Measurements from ENCODE around the gene OR52W1.
A peak's percentile ranks its signal among the peaks of the same experiment; 100 is the strongest.

OR52W1 gene

DNA sequence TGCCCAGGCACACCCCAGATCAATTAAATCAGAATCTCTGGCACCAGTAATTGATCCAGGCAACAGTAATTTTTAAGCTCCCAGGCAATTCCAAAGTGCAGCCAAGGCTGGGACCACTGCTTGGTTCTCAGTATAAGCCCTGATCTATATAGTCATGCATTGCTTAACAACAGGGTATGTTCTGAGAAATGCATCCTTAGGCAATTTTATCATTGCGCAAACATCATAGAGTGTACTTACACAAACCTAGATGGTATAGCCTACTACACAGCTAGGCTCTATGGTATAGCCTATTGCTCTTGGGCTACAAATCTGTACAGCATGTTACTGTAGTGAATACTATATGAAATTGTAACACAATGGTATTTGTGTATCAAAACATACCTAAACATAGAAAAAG, 5.7 kb downstream of the OR52W1 start:
- Mint-ChIP-seq H3K9me3 (no peaks in the 10 kb centered on the region), H3K4me1 (peaks cover 20% of the 10 kb centered on the region), H3K27ac (no peak overlapping the region), H3K27me3 (no peaks in the 10 kb centered on the region), H3K36me3 (peaks cover 5% of the 10 kb centered on the region), H3K4me3 (no peak overlapping the region)
- CTCF ChIA-PET, result no interaction called here
- DNase-seq, result no peak

- peaks cover 5% of the 10 kb centered on the region for H3K36me3 Mint-ChIP-seq
- H3K27ac Mint-ChIP-seq, result no peak within 1 kb of the TSS
- H3K27me3 Mint-ChIP-seq, result no peaks in the 10 kb centered on the region
- DNase-seq, result no peak
- CTCF ChIA-PET, result interaction anchor here (1.4 kb wide), 1 partner anchor 9 kb away, joined by 4 read pairs; no protein-coding TSS in a partner anchor
- H3K4me1 Mint-ChIP-seq, result peaks cover 20% of the 10 kb centered on the region
- H3K4me3 Mint-ChIP-seq, result no peak within 1 kb of the TSS
- no peaks in the 10 kb centered on the region for H3K9me3 Mint-ChIP-seq
Observed at GRCh38 chr11:6205366-6205765, 6.3 kb downstream of the OR52W1 start, which contains the start of gene C11orf42. C11orf42 (plus strand) TSS chr11:6205557; CDS start chr11:6205616, 59 bp downstream.

GRCh38 chr11:6206456-6207180, 7.6 kb downstream of the OR52W1 start:
- CTCF ChIA-PET, result interaction anchor here (1.4 kb wide), 1 partner anchor 11 kb away, joined by 4 read pairs; no protein-coding TSS in a partner anchor
- H3K27ac Mint-ChIP-seq, result no peak overlapping the region

DNA sequence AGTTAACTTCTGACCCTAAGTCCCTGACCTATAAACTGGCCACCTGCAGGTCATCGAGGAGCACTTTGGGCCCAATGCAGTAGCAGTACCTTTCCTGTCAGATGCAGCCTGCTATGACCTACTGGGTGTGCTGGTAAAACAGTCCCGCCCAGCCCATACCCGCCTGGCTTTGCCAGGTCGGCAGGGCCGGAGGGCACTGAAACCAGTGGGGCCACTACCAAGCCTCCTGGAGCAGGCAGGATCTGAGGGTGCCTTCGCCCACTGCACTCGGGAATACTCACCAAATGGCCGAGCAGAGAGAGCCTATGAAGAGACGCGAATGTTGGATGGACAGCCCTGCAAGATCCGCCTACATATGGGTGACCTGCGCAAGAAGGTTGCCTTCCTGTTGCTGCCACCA, 10.8 kb downstream of the OR52W1 start:
- Mint-ChIP-seq H3K9me3 (no peaks in the 10 kb centered on the region), H3K4me3 (no peak overlapping the region), H3K36me3 (peaks cover 3% of the 10 kb centered on the region), H3K4me1 (no peaks in the 10 kb centered on the region), H3K27ac (no peak overlapping the region), H3K27me3 (no peaks in the 10 kb centered on the region)
- CTCF ChIA-PET, result no interaction called here
- DNase-seq, result no peak

More at GRCh38 chr11:6206456-6207180, 7.6 kb downstream of the OR52W1 start:
- DNase-seq, result no peak
- Mint-ChIP-seq H3K27me3 (no peaks in the 10 kb centered on the region), H3K4me1 (peaks cover 17% of the 10 kb centered on the region), H3K36me3 (peaks cover 5% of the 10 kb centered on the region), H3K9me3 (no peaks in the 10 kb centered on the region), H3K4me3 (no peak overlapping the region)

DNA sequence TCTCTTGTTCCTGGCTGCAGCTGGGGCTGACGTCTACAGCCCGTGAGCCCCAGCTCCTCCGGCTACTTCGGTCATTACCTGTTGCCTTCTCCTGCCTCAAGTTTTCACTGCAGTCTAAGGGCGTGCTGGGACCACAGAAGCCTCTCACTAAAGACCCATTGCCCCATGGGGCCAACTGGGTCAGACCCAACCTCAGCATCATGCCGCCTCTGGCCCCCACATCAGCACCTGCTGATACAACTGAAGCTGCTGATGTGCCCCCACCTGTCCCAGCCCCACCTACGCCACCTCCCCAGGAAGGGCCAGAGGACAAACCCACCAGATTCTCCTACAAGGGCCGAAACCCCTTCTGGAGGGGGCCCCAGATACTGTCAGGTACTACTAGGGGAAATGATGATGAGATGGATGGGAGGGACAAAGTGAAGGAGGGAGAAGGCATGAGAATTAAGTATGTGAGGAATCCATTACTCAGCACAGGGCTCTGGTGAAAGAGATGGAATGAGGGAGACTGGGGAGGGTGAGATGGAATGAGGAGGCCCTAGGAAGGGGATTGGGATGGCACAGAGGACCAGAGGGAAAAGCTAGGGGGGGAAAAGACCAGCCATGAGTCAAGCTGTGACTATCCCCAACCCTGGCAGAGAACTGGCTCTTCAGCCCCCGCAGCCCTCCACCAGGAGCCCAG, 11.4 kb downstream of the OR52W1 start:
- Mint-ChIP-seq H3K27ac (no peak overlapping the region), H3K4me3 (no peak overlapping the region), H3K27me3 (no peaks in the 10 kb centered on the region), H3K4me1 (no peaks in the 10 kb centered on the region), H3K9me3 (no peaks in the 10 kb centered on the region), H3K36me3 (peaks cover 6% of the 10 kb centered on the region)
- DNase-seq, result no peak
- CTCF ChIA-PET, result no interaction called here

DNA sequence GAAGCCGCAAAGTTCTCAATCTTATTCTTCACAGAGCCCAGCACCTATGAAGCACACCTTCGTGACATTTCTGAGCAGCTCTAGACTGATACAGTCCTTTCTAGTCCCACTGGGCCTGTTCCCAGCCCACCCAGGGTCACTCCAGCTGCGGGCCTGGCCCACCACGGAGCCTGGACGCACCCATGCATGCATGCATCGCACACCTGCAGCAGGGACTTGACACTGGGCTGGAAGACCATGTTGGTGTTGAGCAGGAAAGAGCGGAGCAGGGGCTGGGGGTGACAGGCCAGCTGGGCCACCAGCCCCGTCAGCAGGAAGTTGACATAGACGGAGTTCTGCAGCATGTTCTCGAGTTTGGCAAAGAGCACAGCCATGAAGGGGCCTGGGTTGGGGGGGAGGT, 15.5 kb downstream of the OR52W1 start:
- H3K9me3 Mint-ChIP-seq, result no peaks in the 10 kb centered on the region
- DNase-seq, result no peak
- no peak overlapping the region for H3K4me3 Mint-ChIP-seq
- peaks cover 29% of the 10 kb centered on the region for H3K36me3 Mint-ChIP-seq
- H3K4me1 Mint-ChIP-seq, result peaks cover 5% of the 10 kb centered on the region
- CTCF ChIA-PET, result interaction anchor here (0.7 kb wide), 1 partner anchor 101 kb away, joined by 4 read pairs; no protein-coding TSS in a partner anchor
- H3K27ac Mint-ChIP-seq, result no peak overlapping the region
- H3K27me3 Mint-ChIP-seq, result no peaks in the 10 kb centered on the region

DNA sequence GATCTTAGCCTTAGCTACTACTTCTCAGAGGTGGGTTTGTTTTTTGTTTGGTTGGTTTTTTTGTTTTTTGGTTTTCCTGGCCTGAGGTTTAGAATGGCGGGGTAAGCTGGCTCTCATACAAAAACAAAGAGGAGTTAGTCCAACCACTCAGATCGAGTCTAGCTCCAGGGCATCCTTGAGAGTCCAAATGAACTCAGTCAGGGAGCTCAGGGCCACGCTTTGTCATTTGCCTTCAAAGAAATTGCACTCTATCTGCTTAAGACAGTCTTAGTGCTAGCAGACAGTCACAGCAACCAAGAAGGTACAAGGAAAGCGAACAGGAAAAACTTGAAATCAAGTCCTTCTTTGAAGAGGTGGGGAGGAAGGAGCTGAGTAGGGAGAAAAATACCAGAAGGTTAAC, 17.5 kb downstream of the OR52W1 start:
- no peak for DNase-seq
- no peaks in the 10 kb centered on the region for H3K9me3 Mint-ChIP-seq
- CTCF ChIA-PET, result interaction anchor here (1.1 kb wide), 1 partner anchor 8 kb away, joined by 3 read pairs; no protein-coding TSS in a partner anchor
- peaks cover 14% of the 10 kb centered on the region for H3K4me1 Mint-ChIP-seq
- no peaks in the 10 kb centered on the region for H3K27me3 Mint-ChIP-seq
- no peak overlapping the region for H3K4me3 Mint-ChIP-seq
- H3K27ac Mint-ChIP-seq, result peak overlapping the region; percentile 26
- peaks cover 35% of the 10 kb centered on the region for H3K36me3 Mint-ChIP-seq

DNA sequence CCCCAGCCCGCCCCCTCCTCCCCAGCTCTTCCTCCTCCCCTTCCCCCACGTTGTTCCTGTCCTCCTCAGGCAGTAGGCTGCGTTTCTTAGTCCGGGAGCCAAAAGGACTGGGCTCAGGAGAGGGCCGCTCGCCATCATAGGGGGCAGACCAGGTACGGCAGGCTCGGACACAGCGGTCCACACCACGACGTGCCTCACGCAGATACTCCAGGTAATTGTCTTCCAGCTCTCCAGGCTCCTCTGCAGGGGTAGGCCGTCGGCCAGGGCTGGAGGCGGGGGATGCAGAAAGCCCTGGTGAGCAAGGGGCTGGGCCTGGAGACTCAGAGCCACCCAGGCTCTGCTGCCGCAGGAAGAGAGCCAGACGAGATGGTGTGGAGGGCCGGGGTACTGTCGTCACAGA, 18.7 kb downstream of the OR52W1 start:
- Mint-ChIP-seq H3K27me3 (no peaks in the 10 kb centered on the region), H3K27ac (no peak overlapping the region), H3K4me3 (no peak overlapping the region), H3K4me1 (peaks cover 14% of the 10 kb centered on the region), H3K9me3 (no peaks in the 10 kb centered on the region), H3K36me3 (peaks cover 42% of the 10 kb centered on the region)
- no peak for DNase-seq
- CTCF ChIA-PET, result no interaction called here

DNA sequence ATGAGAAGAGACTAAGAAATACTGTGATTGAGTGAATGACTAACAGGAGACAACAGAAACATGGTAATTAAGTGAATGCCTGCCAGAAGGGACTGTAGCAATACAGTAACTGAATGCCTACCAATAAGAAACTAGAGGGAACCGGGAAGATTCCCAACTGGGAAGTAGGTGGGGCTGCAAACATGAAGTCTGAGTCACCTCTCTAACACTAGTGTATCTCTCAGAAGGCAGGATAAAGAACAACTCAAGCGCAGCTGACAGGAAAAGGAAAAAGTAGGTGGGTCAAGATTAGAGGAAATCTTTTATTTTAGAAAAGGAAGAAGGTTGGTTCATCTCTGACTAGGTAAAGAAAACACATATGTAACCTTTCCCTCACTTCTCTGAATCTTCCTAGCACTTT, 20.3 kb downstream of the OR52W1 start:
- H3K36me3 Mint-ChIP-seq, result peaks cover 44% of the 10 kb centered on the region
- H3K9me3 Mint-ChIP-seq, result no peaks in the 10 kb centered on the region
- no peak overlapping the region for H3K4me3 Mint-ChIP-seq
- DNase-seq, result no peak
- H3K27me3 Mint-ChIP-seq, result no peaks in the 10 kb centered on the region
- peak overlapping the region; percentile 49 for H3K27ac Mint-ChIP-seq
- CTCF ChIA-PET, result no interaction called here
- H3K4me1 Mint-ChIP-seq, result peaks cover 14% of the 10 kb centered on the region

DNA sequence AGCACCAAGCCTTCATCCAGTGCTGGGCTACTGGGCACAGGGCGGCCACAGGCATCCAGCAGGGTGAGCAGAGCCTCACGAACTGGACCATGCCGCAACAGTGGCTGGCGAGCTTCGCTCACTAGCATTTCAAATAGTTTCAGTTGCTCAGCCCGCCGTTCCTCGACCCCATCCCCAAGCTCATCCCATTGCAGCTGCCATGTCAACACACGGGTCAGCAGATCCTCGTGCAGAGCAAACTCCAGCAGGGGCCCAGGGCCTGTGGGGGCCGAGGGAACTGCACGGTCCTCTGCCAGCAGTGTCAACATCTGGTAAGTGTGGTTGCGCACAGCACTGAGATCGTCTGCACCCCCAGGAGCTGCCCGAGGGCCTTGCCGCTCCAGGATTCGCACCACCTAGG, 24.8 kb downstream of the OR52W1 start:
- DNase-seq, result no peak
- Mint-ChIP-seq H3K4me3 (no peak overlapping the region), H3K27me3 (no peaks in the 10 kb centered on the region), H3K27ac (no peak overlapping the region), H3K36me3 (peaks cover 22% of the 10 kb centered on the region), H3K4me1 (peaks cover 18% of the 10 kb centered on the region), H3K9me3 (no peaks in the 10 kb centered on the region)
- CTCF ChIA-PET, result interaction anchor here (0.6 to 1.3 kb wide), 2 partner anchors 13 to 207 kb away, joined by 3 read pairs; no protein-coding TSS in a partner anchor

DNA sequence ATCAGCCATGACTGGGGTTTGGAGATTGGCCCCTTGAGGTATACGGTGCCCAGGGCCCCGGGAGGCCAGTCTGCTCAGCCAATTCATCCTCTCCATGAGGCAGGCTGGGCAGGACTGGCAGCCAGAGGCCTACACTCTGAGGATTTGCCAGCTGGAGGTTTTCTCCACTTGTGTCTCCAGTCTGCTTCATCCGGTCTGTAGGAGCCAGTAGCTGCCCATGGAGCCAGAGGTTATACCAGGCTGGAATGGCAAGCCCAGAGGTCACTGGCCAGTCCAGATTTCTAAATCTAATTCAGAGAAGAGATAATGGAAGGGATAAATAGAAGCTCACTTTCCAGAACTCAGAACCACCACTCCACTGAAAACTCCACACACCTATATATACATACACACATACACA, 25.4 kb downstream of the OR52W1 start:
- Mint-ChIP-seq H3K9me3 (no peaks in the 10 kb centered on the region), H3K4me3 (no peak overlapping the region), H3K36me3 (peaks cover 19% of the 10 kb centered on the region), H3K27ac (no peak overlapping the region), H3K4me1 (peaks cover 18% of the 10 kb centered on the region), H3K27me3 (no peaks in the 10 kb centered on the region)
- CTCF ChIA-PET, result interaction anchor here (1.0 to 1.3 kb wide), 2 partner anchors 9 to 13 kb away, joined by 3 read pairs; no protein-coding TSS in a partner anchor
- DNase-seq, result no peak

GRCh38 chr11:6225024-6225423, 26.0 kb downstream of the OR52W1 start:
- H3K36me3 Mint-ChIP-seq, result peaks cover 22% of the 10 kb centered on the region
- no peak for DNase-seq
- peaks cover 18% of the 10 kb centered on the region for H3K4me1 Mint-ChIP-seq
- no peak overlapping the region for H3K4me3 Mint-ChIP-seq
- CTCF ChIA-PET, result interaction anchor here (0.6 to 1.0 kb wide), 2 partner anchors 9 to 319 kb away, joined by 3 read pairs; no protein-coding TSS in a partner anchor
- no peaks in the 10 kb centered on the region for H3K9me3 Mint-ChIP-seq
- no peak overlapping the region for H3K27ac Mint-ChIP-seq
- H3K27me3 Mint-ChIP-seq, result no peaks in the 10 kb centered on the region

DNA sequence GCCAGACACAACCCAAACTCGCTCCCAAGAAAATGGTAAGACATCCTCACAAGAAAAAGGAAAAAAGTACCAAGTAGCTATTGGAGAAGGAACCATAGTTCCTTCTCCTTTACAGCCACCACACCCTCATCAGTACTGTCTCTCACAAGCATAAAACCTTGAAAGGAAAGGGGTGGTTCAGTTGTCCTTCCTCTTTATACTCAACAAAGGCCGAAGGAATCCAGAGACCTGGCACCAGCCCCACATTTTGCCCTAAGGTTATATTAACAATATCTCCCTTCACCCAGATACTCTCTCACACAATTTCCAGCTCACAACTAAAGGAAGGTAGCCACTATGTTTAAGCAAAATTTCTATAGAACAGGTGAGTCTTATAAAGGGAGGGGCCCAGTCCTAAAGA, 26.9 kb downstream of the OR52W1 start:
- Mint-ChIP-seq H3K4me1 (peaks cover 23% of the 10 kb centered on the region), H3K4me3 (no peak overlapping the region), H3K36me3 (peaks cover 19% of the 10 kb centered on the region), H3K27me3 (no peaks in the 10 kb centered on the region), H3K9me3 (no peaks in the 10 kb centered on the region), H3K27ac (no peak overlapping the region)
- CTCF ChIA-PET, result interaction anchor here (0.6 kb wide), 2 partner anchors 87 to 318 kb away, joined by 3 read pairs; no protein-coding TSS in a partner anchor
- no peak for DNase-seq

GRCh38 chr11:6228520-6228919, 29.5 kb downstream of the OR52W1 start:
- no peak for DNase-seq
- CTCF ChIA-PET, result no interaction called here
- no peaks in the 10 kb centered on the region for H3K9me3 Mint-ChIP-seq
- no peak overlapping the region for H3K4me3 Mint-ChIP-seq
- H3K4me1 Mint-ChIP-seq, result peaks cover 38% of the 10 kb centered on the region
- no peaks in the 10 kb centered on the region for H3K27me3 Mint-ChIP-seq
- H3K27ac Mint-ChIP-seq, result no peak overlapping the region
- peaks cover 11% of the 10 kb centered on the region for H3K36me3 Mint-ChIP-seq
